WTC11 (cell line): ENCODE data around the gene NFATC1. TPM values are rescaled to one million over a fixed set of nuclear protein-coding genes. Genes with fewer than 3 reads are reported as not detected.

Experiments
- ATAC-seq: fragments of 200-7000 bp; cut with Tn5 transposase; 2 replicates; pipeline ENCODE4 v1.10.0; 2021; ENCODE audit warnings: mild to moderate bottlenecking, moderate library complexity
- CTCF ChIA-PET: fragments of 300-600 bp; sonication (Branson Sonifier 250); formaldehyde crosslinking; loops from one replicate; lab custom pipeline; 2021; ENCODE audit warnings: antibody characterized with exemption; lab: Charles Lee
- POLR2A ChIA-PET: fragments of 350-600 bp; sonication (Branson Sonifier 250); formaldehyde crosslinking; loops from one replicate; lab custom pipeline; 2021; ENCODE audit warnings: antibody characterized with exemption; lab: Charles Lee
- DNase-seq: peaks from one replicate; pipeline ENCODE4 v3.0.0; 2021; ENCODE audit warnings: low spot score
- H3K27ac Mint-ChIP-seq: 2 replicates; pipeline ENCODE4 v1.8.0; 2021; ENCODE audit warnings: mixed read lengths
- H3K27me3 Mint-ChIP-seq: 2 replicates; pipeline ENCODE4 v1.8.0; 2021; ENCODE audit warnings: low read depth, mild to moderate bottlenecking, moderate library complexity, mixed read lengths
- H3K36me3 Mint-ChIP-seq: 2 replicates; pipeline ENCODE4 v1.8.0; 2021; ENCODE audit warnings: mixed read lengths
- H3K4me1 Mint-ChIP-seq: 2 replicates; pipeline ENCODE4 v1.8.0; 2022; ENCODE audit warnings: mixed read lengths
- H3K4me3 Mint-ChIP-seq: 2 replicates; pipeline ENCODE4 v1.8.0; 2021; ENCODE audit warnings: mild to moderate bottlenecking, moderate library complexity, mixed read lengths
- H3K9me3 Mint-ChIP-seq: 2 replicates; pipeline ENCODE4 v1.8.0; 2021; ENCODE audit warnings: mixed read lengths
- AR ChIP-seq: fragments of 250-450 bp; sonication (Bioruptor Pico); IDR thresholded peaks from 2 replicates; pipeline ENCODE4 v1.9.0; 2021; ENCODE audit warnings: mild to moderate bottlenecking
- ARID4B ChIP-seq: sonication (generic); formaldehyde crosslinking; IDR thresholded peaks from 2 replicates; pipeline ENCODE4 v1.8.0; 2023; ENCODE audit warnings: missing genetic modification reagents, mild to moderate bottlenecking, borderline replicate concordance
- ATF3 ChIP-seq: sonication (generic); formaldehyde crosslinking; conservative IDR thresholded peaks from 2 replicates; pipeline ENCODE4 v1.8.1; 2022; ENCODE audit warnings: mild to moderate bottlenecking, missing genetic modification reagents
- FOXK1 ChIP-seq: sonication (generic); formaldehyde crosslinking; IDR thresholded peaks from 2 replicates; pipeline ENCODE4 v1.8.0; 2022; ENCODE audit warnings: mild to moderate bottlenecking, moderate library complexity, missing genetic modification reagents
- FOXP1 ChIP-seq: sonication (generic); formaldehyde crosslinking; IDR thresholded peaks from 2 replicates; pipeline ENCODE4 v1.8.0; 2022; ENCODE audit warnings: missing genetic modification reagents, mild to moderate bottlenecking, moderate library complexity, borderline replicate concordance
- JUN ChIP-seq: sonication (generic); formaldehyde crosslinking; IDR thresholded peaks from 2 replicates; pipeline ENCODE4 v1.8.0; 2023; ENCODE audit warnings: mild to moderate bottlenecking, missing genetic modification reagents
- NFATC4 ChIP-seq: fragments of 250-450 bp; sonication (Bioruptor Pico); IDR thresholded peaks from 2 replicates; pipeline ENCODE4 v1.9.0; 2021; ENCODE audit warnings: mild to moderate bottlenecking
- RELA ChIP-seq: sonication (generic); formaldehyde crosslinking; IDR thresholded peaks from 2 replicates; pipeline ENCODE4 v1.8.1; 2022; ENCODE audit warnings: missing genetic modification reagents, mild to moderate bottlenecking, borderline replicate concordance
- TCF7 ChIP-seq: sonication (generic); formaldehyde crosslinking; IDR thresholded peaks from 2 replicates; pipeline ENCODE4 v1.8.0; 2022; ENCODE audit warnings: mild to moderate bottlenecking, low read depth, missing genetic modification reagents, moderate library complexity
- ZNF121 ChIP-seq: sonication (generic); formaldehyde crosslinking; IDR thresholded peaks from 2 replicates; pipeline ENCODE4 v1.8.0; 2023; ENCODE audit warnings: missing genetic modification reagents
- ZNF138 ChIP-seq: sonication (generic); formaldehyde crosslinking; conservative IDR thresholded peaks from 2 replicates; pipeline ENCODE4 v1.8.1; 2022; ENCODE audit warnings: mild to moderate bottlenecking, moderate library complexity, missing genetic modification reagents
- ZNF232 ChIP-seq: sonication (generic); formaldehyde crosslinking; IDR thresholded peaks from 2 replicates; pipeline ENCODE4 v1.8.0; 2022; ENCODE audit warnings: mild to moderate bottlenecking, missing genetic modification reagents
- ZNF512 ChIP-seq: sonication (generic); formaldehyde crosslinking; IDR thresholded peaks from 2 replicates; pipeline ENCODE4 v1.8.1; 2022; ENCODE audit warnings: missing genetic modification reagents, borderline replicate concordance
- total RNA-seq: library from RNA; stranded (reverse); gene quantifications from 3 replicates; pipeline ENCODE4 v1.2.3, GENCODE V29; 2021
- TF ChIP-seq, protein P1 (sequence below): sonication (generic); formaldehyde crosslinking; IDR thresholded peaks from 2 replicates; pipeline ENCODE4 v1.8.1; 2022; ENCODE audit warnings: low read depth, missing genetic modification reagents, borderline replicate concordance
- TF ChIP-seq, protein P2 (sequence below): fragments of 250-450 bp; sonication (Bioruptor Pico); conservative IDR thresholded peaks from 2 replicates; pipeline ENCODE4 v1.9.0; 2021; ENCODE audit warnings: mild to moderate bottlenecking

Gene NFATC1
- total RNA-seq, 1 experiment from 2014 or later, result 20.2 TPM

DNA sequence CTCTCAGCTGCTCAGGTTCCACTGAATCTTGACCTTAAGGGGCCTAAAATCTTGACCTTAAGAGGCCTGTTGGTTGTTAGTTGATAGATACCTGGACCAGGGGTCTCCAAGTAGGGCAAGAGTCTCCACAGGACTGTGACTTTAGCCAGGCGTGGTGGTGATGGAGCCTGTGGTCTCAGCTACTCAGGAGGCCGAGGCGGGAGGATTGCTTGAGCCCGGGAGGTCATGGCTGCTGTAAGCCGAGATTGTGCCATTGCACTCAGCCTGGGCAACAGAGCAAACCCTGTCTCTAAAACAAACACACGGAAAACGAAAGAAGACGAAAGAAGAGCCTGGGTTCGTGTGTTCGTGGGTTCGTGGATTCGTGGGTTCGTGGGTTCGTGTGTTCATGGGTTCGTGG is 163.7 kb downstream of the NFATC1 start:
- no peak for ATAC-seq
- ChIA-PET CTCF (no interaction called here), POLR2A (no interaction called here)
- no peak for DNase-seq
- Mint-ChIP-seq H3K4me1 (no peaks in the 10 kb centered on the region), H3K27me3 (no peaks in the 10 kb centered on the region), H3K4me3 (no peak overlapping the region), H3K9me3 (peaks cover 13% of the 10 kb centered on the region), H3K27ac (no peak overlapping the region), H3K36me3 (no peaks in the 10 kb centered on the region)
- TF ChIP-seq ARID4B (CRISPR knock-in tag), result no peak
- no peak for TF ChIP-seq FOXP1 (CRISPR knock-in tag)

DNA sequence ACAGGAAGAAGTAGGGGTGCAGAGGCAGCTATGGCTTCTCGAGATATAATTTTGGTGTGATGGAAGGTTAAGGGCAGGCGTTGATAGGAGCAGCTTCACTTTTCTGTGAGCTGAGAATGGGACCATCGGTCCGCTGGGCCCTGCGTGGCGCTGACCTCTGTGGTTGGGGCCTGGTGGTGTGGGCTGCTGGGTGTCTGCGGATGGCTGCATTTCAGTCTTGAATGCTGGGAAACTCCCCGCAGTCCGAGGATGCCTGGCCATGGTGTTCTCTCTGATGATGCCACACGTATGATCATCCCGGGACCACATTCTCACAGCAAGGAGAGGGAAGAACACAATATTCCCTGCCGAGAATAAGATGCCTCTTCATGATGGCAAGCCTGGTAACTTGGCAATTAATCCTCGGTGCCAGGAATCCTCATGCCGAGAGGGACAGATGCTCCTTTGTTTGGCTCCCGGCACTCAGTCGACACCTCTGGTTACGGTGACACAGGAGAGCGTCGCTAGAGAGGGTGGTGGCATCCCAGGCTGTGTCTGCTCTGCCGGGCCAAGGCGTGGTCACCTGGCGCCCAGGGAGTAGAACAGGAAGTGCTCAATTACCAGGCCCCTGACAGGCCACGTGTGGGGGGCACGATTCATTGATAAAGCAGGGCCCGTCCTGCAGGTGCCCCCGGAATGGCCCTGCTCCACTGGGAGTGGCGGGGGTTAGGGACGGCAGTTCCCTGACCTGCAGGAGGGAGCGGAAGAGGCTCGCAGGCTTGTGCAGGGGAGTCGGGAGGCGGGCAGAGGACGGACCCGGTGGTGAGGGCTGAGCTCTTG is 164.5 kb downstream of the NFATC1 start:
- ATAC-seq (no peak), DNase-seq (no peak)
- ChIA-PET CTCF (no interaction called here), POLR2A (no interaction called here)
- H3K9me3 Mint-ChIP-seq, result peaks cover 15% of the 10 kb centered on the region
- H3K36me3 Mint-ChIP-seq, result no peaks in the 10 kb centered on the region
- H3K27me3 Mint-ChIP-seq, result no peaks in the 10 kb centered on the region
- no peaks in the 10 kb centered on the region for H3K4me1 Mint-ChIP-seq
- H3K27ac Mint-ChIP-seq, result no peak overlapping the region
- no peak overlapping the region for H3K4me3 Mint-ChIP-seq
- TF ChIP-seq ZNF232 (CRISPR knock-in tag) (no peak), ARID4B (CRISPR knock-in tag) (no peak), ATF3 (no peak), AR (CRISPR knock-in tag) (no peak), NFATC4 (CRISPR knock-in tag) (no peak), ZNF512 (no peak), ZNF121 (no peak), RELA (no peak), JUN (CRISPR knock-in tag) (no peak), FOXK1 (no peak), TCF7 (CRISPR knock-in tag) (no peak), ZNF138 (no peak)
- TF ChIP-seq, protein P1, sequence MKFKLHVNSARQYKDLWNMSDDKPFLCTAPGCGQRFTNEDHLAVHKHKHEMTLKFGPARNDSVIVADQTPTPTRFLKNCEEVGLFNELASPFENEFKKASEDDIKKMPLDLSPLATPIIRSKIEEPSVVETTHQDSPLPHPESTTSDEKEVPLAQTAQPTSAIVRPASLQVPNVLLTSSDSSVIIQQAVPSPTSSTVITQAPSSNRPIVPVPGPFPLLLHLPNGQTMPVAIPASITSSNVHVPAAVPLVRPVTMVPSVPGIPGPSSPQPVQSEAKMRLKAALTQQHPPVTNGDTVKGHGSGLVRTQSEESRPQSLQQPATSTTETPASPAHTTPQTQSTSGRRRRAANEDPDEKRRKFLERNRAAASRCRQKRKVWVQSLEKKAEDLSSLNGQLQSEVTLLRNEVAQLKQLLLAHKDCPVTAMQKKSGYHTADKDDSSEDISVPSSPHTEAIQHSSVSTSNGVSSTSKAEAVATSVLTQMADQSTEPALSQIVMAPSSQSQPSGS, result no peak
- TF ChIP-seq, protein P2, sequence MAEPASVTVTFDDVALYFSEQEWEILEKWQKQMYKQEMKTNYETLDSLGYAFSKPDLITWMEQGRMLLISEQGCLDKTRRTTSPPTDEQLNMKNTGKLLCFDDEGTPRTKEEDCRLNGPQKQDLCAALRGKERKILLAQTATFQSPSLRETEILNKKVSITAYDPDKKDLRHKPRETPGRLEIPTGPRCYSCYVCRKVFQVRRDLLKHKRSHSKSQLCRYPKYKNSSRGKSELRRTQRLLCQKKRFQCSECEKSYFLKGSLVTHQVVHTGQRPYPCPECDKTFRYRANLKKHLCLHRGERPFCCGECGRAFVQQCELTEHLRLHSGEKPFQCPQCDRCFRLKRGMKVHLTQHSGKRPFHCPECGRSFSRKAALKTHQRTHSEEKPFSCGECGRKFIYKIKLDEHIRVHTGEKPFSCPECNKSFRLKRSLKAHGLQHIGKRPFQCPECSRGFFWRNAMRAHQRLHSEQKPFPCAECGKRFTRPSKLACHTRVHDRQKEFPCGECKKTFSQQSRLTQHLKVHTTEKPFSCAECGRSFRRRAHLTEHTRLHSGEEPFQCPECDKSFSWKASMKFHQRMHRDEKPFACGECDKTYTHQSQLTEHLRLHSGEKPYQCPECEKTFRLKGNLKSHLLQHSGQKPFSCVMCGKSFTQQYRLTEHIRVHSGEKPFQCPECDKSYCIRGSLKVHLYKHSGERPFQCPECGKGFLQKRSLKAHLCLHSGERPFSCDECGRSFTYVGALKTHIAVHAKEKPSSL (CRISPR knock-in tag), result no peak
